Measurements from ENCODE around the gene JAKMIP2. TPM values are rescaled to one million over a fixed set of nuclear protein-coding genes. Genes with fewer than 3 reads are reported as not detected.

The JAKMIP2 gene
- total and polyA plus RNA-seq, 2 donors (not counting 3 experiments of a cell fraction or from before 2014, with no cell fraction given), result not detected

DNA sequence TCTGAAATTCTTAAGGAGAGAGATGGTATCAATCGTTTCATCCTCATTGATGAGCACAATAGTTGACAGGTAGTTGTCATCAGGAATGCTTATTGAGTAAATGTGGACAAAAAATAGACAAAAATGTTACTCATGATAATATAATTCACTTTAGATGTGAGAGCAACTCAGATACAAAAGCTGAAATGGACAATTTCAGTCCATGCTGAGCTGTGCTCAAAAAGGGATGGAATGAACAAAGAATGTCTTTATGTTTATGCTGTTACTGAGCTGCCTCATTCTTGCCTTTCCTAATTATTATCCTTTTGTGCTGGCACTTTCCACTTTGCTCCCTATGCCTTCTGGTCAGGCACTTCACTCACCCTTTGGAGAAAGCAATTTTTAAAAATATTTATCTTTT, 49.5 kb downstream of the JAKMIP2 start:
- H3K4me3 ChIP-seq (replicated peaks in 1 of 3; ENCODE audit: insufficient read depth in 1 of 3, low read depth in 1 of 3, low read length in 3 of 3), result no peak overlapping the region
- no peak overlapping the region for H3K27ac ChIP-seq (ENCODE audit: insufficient read depth, low read depth, low read length)
- H3K9me3 ChIP-seq (replicated peaks; ENCODE audit: control insufficient read depth, insufficient read depth, low read length), result no peaks in the 10 kb centered on the region
- no peaks in the 10 kb centered on the region for H4K20me1 ChIP-seq (replicated peaks; ENCODE audit: control insufficient read depth, extremely low read depth, insufficient read depth, low read length)
- CTCF ChIA-PET, result no interaction called here
- no peaks in the 10 kb centered on the region for H3K36me3 ChIP-seq (ENCODE audit: control insufficient read depth in 2 of 2, extremely low read depth in 1 of 2, insufficient read depth in 2 of 2, low read length in 2 of 2)
- no peak overlapping the region for H3K9ac ChIP-seq (replicated peaks; ENCODE audit: extremely low read depth, insufficient read depth, low read length)
- no peaks in the 10 kb centered on the region for H3K4me1 ChIP-seq (ENCODE audit: control insufficient read depth, extremely low read depth, insufficient read depth, low read length)
- intact Hi-C loops (cut with micrococcal nuclease) (no loop called here), dilution Hi-C loops (cut with MboI; ENCODE audit: extremely low pct_ligation_motif_present, low sequenced_read_pairs) (no loop called here)
- no peak for FAIRE-seq
- POLR2A ChIA-PET, result no interaction called here
- BruUV-seq (replicated peaks), result no TSS peak
- no peak overlapping the region for H2AFZ ChIP-seq (ENCODE audit: low read depth, low read length)
- no peaks in the 10 kb centered on the region for H3K79me2 ChIP-seq (ENCODE audit: control insufficient read depth, insufficient read depth, low read length)
- no peak for DNase-seq (ENCODE audit: low read depth, low spot score)
- H3K4me2 ChIP-seq (ENCODE audit: insufficient read depth, low read length), result no peak overlapping the region
- TF ChIP-seq EZH2 (IDR thresholded peaks at IDR 0.05; ENCODE audit: borderline replicate concordance, low read depth, low read length, severe bottlenecking) (no peak), MYC (IDR thresholded peaks at IDR 0.05; ENCODE audit: low read depth, low read length) (no peak), CTCF (IDR thresholded peaks at IDR 0.05; ENCODE audit: extremely low read depth in 1 of 2, insufficient read depth in 1 of 2, low read depth in 1 of 2, low read length in 2 of 2) (no peak), POLR2AphosphoS5 (IDR thresholded peaks at IDR 0.05; ENCODE audit: insufficient read depth, low read depth, low read length) (no peak), JUN (IDR thresholded peaks at IDR 0.05; ENCODE audit: borderline replicate concordance, insufficient read depth, insufficient read length, low read depth) (no peak), POLR2A (IDR thresholded peaks at IDR 0.05; ENCODE audit: low read depth, low read length) (no peak), FOS (IDR thresholded peaks at IDR 0.05; ENCODE audit: borderline replicate concordance, insufficient read depth, low read length) (no peak), GATA2 (IDR thresholded peaks at IDR 0.05; ENCODE audit: insufficient read depth, insufficient read length, low read depth, low read length) (no peak)
- TF ChIP-seq, protein P1, sequence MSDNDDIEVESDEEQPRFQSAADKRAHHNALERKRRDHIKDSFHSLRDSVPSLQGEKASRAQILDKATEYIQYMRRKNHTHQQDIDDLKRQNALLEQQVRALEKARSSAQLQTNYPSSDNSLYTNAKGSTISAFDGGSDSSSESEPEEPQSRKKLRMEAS (IDR thresholded peaks at IDR 0.05; ENCODE audit: insufficient read depth, insufficient read length), result no peak
- H3K9me1 ChIP-seq (replicated peaks; ENCODE audit: control insufficient read depth, extremely low read depth, insufficient read depth, low read length), result no peaks in the 10 kb centered on the region
- H3K27me3 ChIP-seq (ENCODE audit: control insufficient read depth in 2 of 2, insufficient read depth in 2 of 2, low read length in 2 of 2), result no peaks in the 10 kb centered on the region
